ENCODE measurements around the gene CCDC182.

CCDC182 gene

GRCh38 chr17:57703273-57703672, 41.8 kb downstream of the CCDC182 start:
- in situ Hi-C loops (cut with MboI; ENCODE audit: low sequenced_read_pairs, unreplicated experiment): no loop called here
- DNase-seq (ENCODE audit: low spot score): no peak
- no peak for TF ChIP-seq CTCF (IDR thresholded peaks at IDR 0.05; ENCODE audit: borderline replicate concordance, control extremely low read depth, extremely low read depth, insufficient read depth, missing control alignments)

GRCh38 chr17:57701124-57701523, 44.0 kb downstream of the CCDC182 start:
- DNase-seq (ENCODE audit: low spot score): no peak
- no peak for TF ChIP-seq CTCF (IDR thresholded peaks at IDR 0.05; ENCODE audit: borderline replicate concordance, control extremely low read depth, extremely low read depth, insufficient read depth, missing control alignments)
- in situ Hi-C loops (cut with MboI; ENCODE audit: low sequenced_read_pairs, unreplicated experiment): no loop called here

GRCh38 chr17:57699751-57700219, 45.3 kb downstream of the CCDC182 start:
- no peak for TF ChIP-seq CTCF (IDR thresholded peaks at IDR 0.05; ENCODE audit: borderline replicate concordance, control extremely low read depth, extremely low read depth, insufficient read depth, missing control alignments)
- no peak for DNase-seq (ENCODE audit: low spot score)
- in situ Hi-C loops (cut with MboI; ENCODE audit: low sequenced_read_pairs, unreplicated experiment): no loop called here

- DNase-seq (ENCODE audit: low spot score): no peak
- in situ Hi-C loops (cut with MboI; ENCODE audit: low sequenced_read_pairs, unreplicated experiment): no loop called here
- no peak for TF ChIP-seq CTCF (IDR thresholded peaks at IDR 0.05; ENCODE audit: borderline replicate concordance, control extremely low read depth, extremely low read depth, insufficient read depth, missing control alignments)
Observed at GRCh38 chr17:57697891-57698711, 47.0 kb downstream of the CCDC182 start.

- in situ Hi-C loops (cut with MboI; ENCODE audit: low sequenced_read_pairs, unreplicated experiment): no loop called here
- no peak for TF ChIP-seq CTCF (IDR thresholded peaks at IDR 0.05; ENCODE audit: borderline replicate concordance, control extremely low read depth, extremely low read depth, insufficient read depth, missing control alignments)
Observed at GRCh38 chr17:57697197-57697596, 47.9 kb downstream of the CCDC182 start.

GRCh38 chr17:57696050-57696449, 49.0 kb downstream of the CCDC182 start:
- DNase-seq (ENCODE audit: low spot score): no peak
- in situ Hi-C loops (cut with MboI; ENCODE audit: low sequenced_read_pairs, unreplicated experiment): no loop called here
- no peak for TF ChIP-seq CTCF (IDR thresholded peaks at IDR 0.05; ENCODE audit: borderline replicate concordance, control extremely low read depth, extremely low read depth, insufficient read depth, missing control alignments)

More at GRCh38 chr17:57697197-57697596, 47.9 kb downstream of the CCDC182 start:
- DNase-seq (ENCODE audit: low spot score): no peak
